A673 (cell line): ENCODE data around the gene NAIF1. TPM values are rescaled to one million over a fixed set of nuclear protein-coding genes. Genes with fewer than 3 reads are reported as not detected.

Experiments used
- BruUV-seq: library from RNA; stranded (reverse); fragments of 400-500 nt; replicated peaks from 2 replicates; lab custom pipeline; 2021; lab: Mats Ljungman, UMichigan
- CTCF ChIA-PET: fragments of 300-600 bp; sonication (Branson Sonifier 250); formaldehyde crosslinking; loops from one replicate; lab custom pipeline; 2022; ENCODE audit warnings: antibody characterized with exemption; lab: Charles Lee
- POLR2A ChIA-PET: fragments of 300-600 bp; sonication (Branson Sonifier 250); formaldehyde crosslinking; loops from one replicate; lab custom pipeline; 2022; ENCODE audit warnings: antibody characterized with exemption; ENCODE audit not compliant: low non-redundant PET; lab: Charles Lee
- DNase-seq: peaks from one replicate; pipeline ENCODE4 v3.0.0-alpha.2; 2015; ENCODE audit warnings: low spot score
- H3K27ac ChIP-seq: fragments of 200-600 bp; sonication (generic); 2 replicates; pipeline ENCODE4 v1.5.1; 2016; ENCODE audit warnings: mixed run types, low read depth, mild to moderate bottlenecking, mixed read lengths, antibody characterized with exemption, low read length; ENCODE audit not compliant: poor library complexity, severe bottlenecking
- H3K27me3 ChIP-seq: fragments of 200-600 bp; sonication (generic); replicated peaks from 2 replicates; pipeline ENCODE4 v1.6.1; 2017; ENCODE audit warnings: mixed run types, low read depth, mild to moderate bottlenecking, mixed read lengths, antibody characterized with exemption, low read length; ENCODE audit not compliant: insufficient read depth, poor library complexity
- H3K36me3 ChIP-seq: fragments of 200-600 bp; sonication (generic); 2 replicates; pipeline ENCODE4 v1.6.1; 2016; ENCODE audit warnings: mixed run types, mild to moderate bottlenecking, mixed read lengths, antibody characterized with exemption, low read length; ENCODE audit not compliant: insufficient read depth, poor library complexity, severe bottlenecking
- H3K4me1 ChIP-seq: fragments of 200-600 bp; sonication (generic); 2 replicates; pipeline ENCODE4 v1.6.1; 2017; ENCODE audit warnings: mixed run types, mild to moderate bottlenecking, mixed read lengths, antibody characterized with exemption, low read length; ENCODE audit not compliant: insufficient read depth, poor library complexity, severe bottlenecking
- H3K4me3 ChIP-seq: fragments of 200-600 bp; sonication (generic); 2 replicates; pipeline ENCODE4 v1.5.1; 2016; ENCODE audit warnings: low read depth, mixed run types, mild to moderate bottlenecking, mixed read lengths, low read length; ENCODE audit not compliant: poor library complexity, severe bottlenecking
- H3K9me3 ChIP-seq: fragments of 200-600 bp; sonication (generic); 2 replicates; pipeline ENCODE4 v1.6.1; 2016; ENCODE audit warnings: mixed run types, low read depth, mild to moderate bottlenecking, mixed read lengths, antibody characterized with exemption, low read length; ENCODE audit not compliant: poor library complexity, severe bottlenecking
- CTCF ChIP-seq: fragments of 300-800, 200-600 bp; sonication (generic); conservative IDR thresholded peaks from 2 replicates; pipeline ENCODE4 v1.5.1; 2017; ENCODE audit warnings: low read depth, mild to moderate bottlenecking, antibody characterized with exemption, low read length, moderate library complexity, mixed read lengths
- EZH2 ChIP-seq: fragments of 200-600 bp; sonication (generic); IDR thresholded peaks from 2 replicates; pipeline ENCODE4 v1.6.1; 2017; ENCODE audit warnings: borderline replicate concordance, low read depth, mild to moderate bottlenecking, mixed read lengths, antibody characterized with exemption, low read length; ENCODE audit not compliant: poor library complexity, severe bottlenecking
- intact Hi-C: fragments of 100-400 bp; cut with micrococcal nuclease; formaldehyde crosslinking; loops from one replicate; pipeline ENCODE4 v1.10.0; 2022; ENCODE audit not compliant: unreplicated experiment
- total RNA-seq: library from RNA; stranded (reverse); gene quantifications from 2 replicates; pipeline ENCODE4 v1.2.3, GENCODE V29; 2021

NAIF1 gene
- total RNA-seq, 1 experiment from 2014 or later: 9.3 TPM

DNA sequence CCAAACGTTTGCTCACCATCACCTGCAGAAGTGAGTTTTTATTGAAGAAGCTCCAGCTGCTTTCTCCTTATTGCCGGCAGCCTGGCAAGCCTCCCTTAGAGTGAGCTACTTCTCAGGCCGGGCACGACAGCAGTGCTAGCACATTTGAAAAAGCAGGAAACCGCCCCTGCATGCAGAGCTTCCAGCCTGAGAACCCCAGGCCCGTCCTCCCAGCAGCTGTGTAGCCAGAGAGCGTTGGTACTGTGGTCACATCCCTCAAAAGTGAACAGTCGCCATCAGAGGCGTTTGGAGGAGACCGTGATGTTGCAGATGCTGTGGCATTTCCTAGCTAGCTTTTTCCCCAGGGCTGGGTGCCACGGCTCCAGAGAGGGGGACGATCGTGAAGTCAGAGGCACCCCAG, 24.5 kb upstream of the NAIF1 start:
- no peak for DNase-seq
- intact Hi-C loops: no loop called here
- H3K27ac ChIP-seq: peak overlapping the region; percentile 63
- H3K4me3 ChIP-seq: no peak overlapping the region
- POLR2A ChIA-PET: interaction anchor here (0.7 kb wide), 1 partner anchor 13 kb away, joined by 5 read pairs; no protein-coding TSS in a partner anchor
- H3K4me1 ChIP-seq: peaks cover 49% of the 10 kb centered on the region
- H3K9me3 ChIP-seq: no peaks in the 10 kb centered on the region
- TF ChIP-seq EZH2 (no peak), CTCF (no peak)
- H3K36me3 ChIP-seq: no peaks in the 10 kb centered on the region
- H3K27me3 ChIP-seq: no peaks in the 10 kb centered on the region
- BruUV-seq: no TSS peak
- CTCF ChIA-PET: interaction anchor here (0.7 kb wide), 2 partner anchors 113 to 136 kb away, joined by 4 to 10 read pairs; no protein-coding TSS in a partner anchor

DNA sequence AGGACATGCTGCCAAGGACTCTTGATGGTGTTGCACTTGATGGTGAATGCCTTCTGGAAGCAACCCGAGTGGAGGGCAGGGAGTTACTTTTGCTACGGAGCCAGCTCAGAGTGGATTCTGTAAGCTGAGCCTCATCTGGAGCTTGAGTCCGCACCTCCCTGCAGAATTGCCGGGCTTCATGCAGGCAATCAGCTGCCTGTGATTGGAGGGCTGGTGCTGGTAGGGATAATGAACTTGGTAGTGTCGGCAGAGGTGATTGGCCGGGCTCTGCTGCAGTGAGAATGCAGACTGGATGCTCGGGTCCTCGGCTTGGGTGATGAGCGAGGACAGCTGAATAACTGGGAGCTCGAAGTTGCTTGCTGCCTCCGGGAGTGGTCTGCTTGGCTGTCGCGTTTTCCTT, 24.0 kb upstream of the NAIF1 start:
- H3K27ac ChIP-seq: peak overlapping the region; percentile 25
- POLR2A ChIA-PET: interaction anchor here (0.7 kb wide), 1 partner anchor 12 kb away, joined by 5 read pairs; no protein-coding TSS in a partner anchor
- H3K27me3 ChIP-seq: no peaks in the 10 kb centered on the region
- H3K4me1 ChIP-seq: peaks cover 49% of the 10 kb centered on the region
- no peak overlapping the region for H3K4me3 ChIP-seq
- intact Hi-C loops: no loop called here
- BruUV-seq: no TSS peak
- no peaks in the 10 kb centered on the region for H3K36me3 ChIP-seq
- no peaks in the 10 kb centered on the region for H3K9me3 ChIP-seq
- CTCF ChIA-PET: interaction anchor here (0.7 kb wide), 2 partner anchors 113 to 135 kb away, joined by 4 to 10 read pairs; no protein-coding TSS in a partner anchor
- TF ChIP-seq CTCF (no peak), EZH2 (no peak)
- peak; percentile 82 for DNase-seq

GRCh38 chr9:128089299-128089698, 22.2 kb upstream of the NAIF1 start:
- ChIA-PET POLR2A (no interaction called here), CTCF (interaction anchor here (0.7 kb wide), 1 partner anchor 39 kb away, joined by 3 read pairs; no protein-coding TSS in a partner anchor)
- no TSS peak for BruUV-seq
- Histone ChIP-seq H3K9me3 (no peaks in the 10 kb centered on the region), H3K27ac (no peak overlapping the region), H3K4me1 (peaks cover 38% of the 10 kb centered on the region), H3K36me3 (peaks cover 13% of the 10 kb centered on the region), H3K27me3 (no peaks in the 10 kb centered on the region), H3K4me3 (no peak overlapping the region)
- TF ChIP-seq EZH2 (no peak), CTCF (no peak)
- intact Hi-C loops: no loop called here
- DNase-seq: no peak
